HG03139 (cell line): ENCODE results near the gene DUSP18.
"Not testable (repeated sequence)": the region's sequence is repeated elsewhere in the genome, so short reads cannot be mapped to it uniquely, and the experiment has no call there.

Experiments used
- ATAC-seq: cut with Tn5 transposase; IDR thresholded peaks from one replicate; pipeline ENCODE4 v1.9.1; 2021; ENCODE audit not compliant: unreplicated experiment

The DUSP18 gene

DNA sequence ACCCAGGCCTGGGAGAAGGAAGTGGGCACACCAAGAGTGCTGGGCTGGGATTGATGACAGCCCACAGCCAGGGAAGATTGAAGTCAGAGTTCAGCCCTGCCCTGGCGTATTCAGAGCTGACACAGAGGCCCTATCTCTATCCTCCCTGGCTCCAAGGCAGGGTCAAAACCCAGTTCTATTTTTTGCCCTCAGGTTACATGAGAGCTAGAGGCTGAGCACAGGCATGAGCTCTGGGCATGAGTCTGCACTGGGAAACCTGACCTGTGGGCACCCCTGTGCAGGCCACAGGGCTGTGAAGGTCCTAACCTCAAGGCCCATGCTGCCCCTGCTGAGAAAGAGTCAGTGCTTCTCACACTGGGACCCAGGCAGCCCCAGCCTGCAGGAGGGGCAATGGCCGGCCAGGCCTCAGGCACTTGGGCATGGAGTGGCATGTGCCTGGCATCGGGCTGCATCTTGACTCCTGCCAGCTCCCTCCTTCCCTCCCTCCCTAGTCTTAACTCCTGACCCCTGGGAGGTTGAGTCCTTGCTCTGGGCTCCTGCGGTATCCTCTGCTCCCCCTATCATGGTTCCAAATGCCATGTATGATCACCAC, 26.7 kb downstream of the DUSP18 start:
- ATAC-seq = no peak

DNA sequence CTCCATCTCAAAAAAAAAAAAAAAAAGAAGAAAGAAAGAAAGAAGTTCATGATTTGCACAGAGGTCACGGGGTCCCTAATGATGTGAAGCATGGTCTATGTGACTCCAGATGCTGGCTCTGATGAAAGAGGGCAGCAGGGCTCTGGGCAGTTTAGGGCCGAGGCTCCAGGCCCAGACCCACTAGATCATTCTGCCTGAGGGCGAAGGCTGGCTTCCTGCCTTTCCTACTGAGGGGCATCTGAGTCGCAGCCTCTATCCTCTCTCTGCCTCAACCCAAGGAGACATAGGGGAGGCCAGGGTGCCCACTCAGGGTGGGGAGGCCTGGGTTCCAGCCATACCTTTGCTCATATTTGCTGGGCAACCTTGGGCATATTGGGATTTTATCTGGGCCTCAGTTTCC, 27.3 kb downstream of the DUSP18 start:
- ATAC-seq = no peak

DNA sequence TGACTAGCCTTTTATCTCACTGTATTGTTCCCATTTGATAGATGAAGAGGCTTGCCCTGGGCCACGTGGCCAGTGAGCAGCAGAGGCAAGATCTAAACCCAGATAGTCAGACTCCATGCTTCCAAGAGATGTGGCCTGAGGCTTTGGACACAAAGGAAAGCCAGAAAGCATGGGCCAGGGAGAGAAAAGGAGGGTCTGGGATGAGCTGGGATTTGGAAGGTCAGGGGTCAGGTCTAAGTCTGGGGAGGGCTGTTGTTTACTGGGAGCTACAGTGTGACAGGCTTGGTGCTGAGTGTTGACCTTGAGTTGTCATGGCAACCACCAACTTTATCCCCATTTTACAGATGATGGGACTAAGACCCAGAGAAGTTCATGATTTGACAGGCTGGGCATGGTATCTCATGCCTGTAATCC, 30.0 kb downstream of the DUSP18 start:
- ATAC-seq = no peak

DNA sequence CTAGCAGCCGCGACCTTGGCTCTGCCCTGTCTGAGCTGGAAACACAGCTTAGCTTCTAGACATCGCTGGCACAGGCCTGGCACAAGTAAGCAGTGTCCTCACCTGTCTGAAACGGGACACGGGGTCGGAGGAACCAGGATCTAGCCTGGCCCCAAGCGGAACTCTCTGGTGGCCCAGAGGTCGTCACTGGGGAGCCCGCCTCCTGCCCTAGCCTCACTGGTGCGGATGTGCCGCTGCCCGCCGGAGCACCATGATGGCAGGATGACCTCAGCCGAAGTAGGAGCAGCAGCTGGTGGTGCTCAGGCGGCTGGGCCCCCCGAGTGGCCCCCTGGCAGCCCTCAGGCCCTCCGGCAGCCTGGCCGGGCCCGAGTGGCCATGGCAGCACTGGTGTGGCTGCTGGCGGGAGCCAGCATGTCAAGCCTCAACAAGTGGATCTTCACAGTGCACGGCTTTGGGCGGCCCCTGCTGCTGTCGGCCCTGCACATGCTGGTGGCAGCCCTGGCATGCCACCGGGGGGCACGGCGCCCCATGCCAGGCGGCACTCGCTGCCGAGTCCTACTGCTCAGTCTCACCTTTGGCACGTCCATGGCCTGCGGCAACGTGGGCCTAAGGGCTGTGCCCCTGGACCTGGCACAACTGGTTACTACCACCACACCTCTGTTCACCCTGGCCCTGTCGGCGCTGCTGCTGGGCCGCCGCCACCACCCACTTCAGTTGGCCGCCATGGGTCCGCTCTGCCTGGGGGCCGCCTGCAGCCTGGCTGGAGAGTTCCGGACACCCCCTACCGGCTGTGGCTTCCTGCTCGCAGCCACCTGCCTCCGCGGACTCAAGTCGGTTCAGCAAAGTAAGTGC, 31.2 kb downstream of the DUSP18 start:
- ATAC-seq = no peak

DNA sequence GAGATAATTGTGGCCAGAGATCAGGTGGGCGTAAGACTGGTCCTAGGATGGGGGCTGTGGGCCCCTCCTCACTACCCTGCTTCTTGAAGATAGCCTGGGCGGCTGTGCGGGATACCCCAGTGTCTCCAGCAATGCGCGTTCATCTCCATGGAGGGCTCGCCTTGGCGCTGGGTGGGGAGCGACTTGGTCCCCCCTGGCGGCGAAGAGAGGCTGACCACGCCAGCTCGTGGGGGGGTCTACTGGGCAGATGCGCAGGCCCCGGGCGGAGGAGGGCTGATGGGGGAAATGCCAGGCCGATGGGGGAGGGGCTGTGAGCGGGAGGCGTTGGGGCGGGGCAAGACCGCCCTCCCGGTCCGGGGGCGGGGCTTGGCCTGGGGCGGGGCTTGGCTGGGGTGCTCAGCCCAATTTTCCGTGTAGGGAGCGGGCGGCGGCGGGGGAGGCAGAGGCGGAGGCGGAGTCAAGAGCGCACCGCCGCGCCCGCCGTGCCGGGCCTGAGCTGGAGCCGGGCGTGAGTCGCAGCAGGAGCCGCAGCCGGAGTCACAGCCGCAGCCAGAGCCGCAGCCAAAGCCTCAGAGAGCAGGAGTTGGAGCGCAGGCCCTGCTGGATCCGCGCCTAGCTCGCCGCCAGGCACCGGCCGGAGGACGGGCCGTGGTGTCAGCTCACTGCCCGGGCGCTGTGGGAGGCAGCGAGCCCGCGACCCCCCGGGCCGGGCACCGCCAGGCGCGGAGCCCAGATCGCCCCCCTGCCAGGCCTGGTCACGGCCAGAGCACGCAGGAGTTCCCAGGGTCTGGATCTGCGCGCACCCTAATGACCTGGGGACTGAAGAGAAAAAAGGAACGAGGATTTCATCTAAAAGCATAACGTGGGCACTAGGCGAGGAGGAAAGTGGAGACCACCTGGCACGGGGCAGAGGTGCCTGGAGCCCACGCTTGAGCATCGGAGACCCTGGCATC, 32.1 kb downstream of the DUSP18 start, which contains the start of gene SLC35E4:
Gene SLC35E4 (plus strand): TSS at position 509 of the 953 bp plus-strand sequence. CDS start 670 bp downstream, outside the sequence.
- peak; percentile 62 for ATAC-seq

DNA sequence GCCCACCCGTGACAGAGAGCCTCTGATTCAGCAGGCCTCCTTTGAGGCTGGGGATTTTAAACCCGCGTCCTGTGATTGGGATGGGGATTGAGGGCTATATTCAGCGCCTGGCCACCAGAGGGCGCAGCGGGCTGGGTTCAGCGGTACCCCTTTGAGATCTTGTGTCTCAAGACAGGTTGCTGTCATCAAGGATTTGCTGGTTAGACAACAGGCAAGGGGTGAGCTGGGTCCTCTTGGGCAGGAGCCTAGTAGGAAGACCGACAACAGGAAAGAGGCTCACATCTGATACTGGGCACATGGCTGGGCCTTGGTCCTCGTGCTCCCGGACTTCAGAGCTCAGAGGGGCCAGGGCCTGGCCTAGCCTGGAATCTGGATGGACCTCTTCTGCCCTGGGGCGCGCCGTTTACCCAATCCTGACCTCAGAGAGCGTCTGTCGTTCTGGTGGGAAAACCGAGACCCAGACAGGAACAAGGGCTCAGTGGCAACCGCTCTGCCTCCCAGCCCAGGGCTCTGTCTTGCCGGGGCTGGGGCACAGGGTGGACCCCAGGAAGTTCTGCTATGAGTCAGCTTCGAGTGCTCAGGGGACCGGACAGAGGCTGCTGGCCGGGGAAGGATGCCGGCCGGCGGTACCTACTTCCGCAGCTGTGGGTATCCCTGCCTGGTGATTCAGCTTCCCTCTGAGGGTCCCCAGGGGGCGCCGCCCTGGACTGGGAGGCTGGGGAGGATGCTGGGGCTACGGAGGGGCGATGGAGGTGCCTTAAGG, 33.0 kb downstream of the DUSP18 start:
- peak; percentile 44 for ATAC-seq

DNA sequence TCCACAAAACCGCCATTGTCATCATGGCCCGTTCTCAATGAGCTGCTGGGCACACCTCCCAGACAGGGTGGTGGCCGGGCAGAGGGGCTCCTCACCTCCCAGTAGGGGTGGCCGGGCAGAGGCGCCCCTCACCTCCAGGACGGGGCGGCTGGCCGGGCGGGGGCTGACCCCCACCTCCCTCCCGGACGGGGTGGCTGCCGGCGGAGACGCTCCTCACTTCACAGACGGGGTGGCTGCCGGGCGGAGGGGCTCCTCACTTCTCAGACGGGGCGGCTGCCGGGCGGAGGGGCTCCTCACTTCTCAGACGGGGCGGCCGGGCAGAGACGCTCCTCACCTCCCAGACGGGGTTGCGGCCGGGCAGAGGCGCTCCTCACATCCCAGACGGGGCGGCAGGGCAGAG, 36.2 kb downstream of the DUSP18 start:
- not testable (repeated sequence) for ATAC-seq

DNA sequence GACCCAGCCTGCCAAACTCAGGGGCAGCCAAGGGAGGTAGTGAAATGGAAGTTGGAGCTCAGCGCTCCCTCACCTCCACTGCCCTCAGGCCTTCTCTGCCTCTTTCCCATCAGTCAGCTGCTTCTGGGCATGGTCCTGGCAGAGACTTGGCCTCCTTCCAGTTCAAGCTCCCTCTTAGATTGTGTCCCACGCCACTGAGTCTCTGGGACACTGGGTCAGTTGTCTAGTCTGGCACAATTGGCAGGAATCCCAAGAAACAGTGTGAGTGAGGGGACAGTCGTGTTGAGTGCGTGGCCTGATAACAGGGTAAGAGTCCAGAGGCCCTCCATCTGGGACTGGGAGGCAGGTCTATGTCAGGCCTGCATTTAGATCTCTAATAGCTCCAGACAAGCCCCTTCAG, 39.2 kb downstream of the DUSP18 start:
- no peak for ATAC-seq

DNA sequence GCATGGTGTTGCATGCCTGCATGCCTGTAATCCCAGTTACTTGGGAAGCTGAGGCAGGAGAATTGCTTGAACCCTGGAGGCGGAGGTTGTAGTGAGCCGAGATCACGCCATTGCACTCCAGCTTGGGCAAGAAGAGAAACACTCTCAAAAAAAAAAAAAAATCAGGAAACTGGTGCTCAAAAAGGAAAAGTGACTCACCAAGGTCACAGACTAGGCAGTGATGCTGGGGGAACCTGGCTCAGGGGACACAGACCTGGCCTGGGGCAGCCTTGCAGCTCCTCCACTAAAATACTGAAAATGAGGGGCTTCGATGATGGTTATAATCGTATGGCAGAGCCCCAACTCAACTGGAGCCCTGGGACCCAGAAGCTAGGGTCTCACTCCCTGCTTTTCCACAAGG, 40.2 kb downstream of the DUSP18 start:
- no peak for ATAC-seq

DNA sequence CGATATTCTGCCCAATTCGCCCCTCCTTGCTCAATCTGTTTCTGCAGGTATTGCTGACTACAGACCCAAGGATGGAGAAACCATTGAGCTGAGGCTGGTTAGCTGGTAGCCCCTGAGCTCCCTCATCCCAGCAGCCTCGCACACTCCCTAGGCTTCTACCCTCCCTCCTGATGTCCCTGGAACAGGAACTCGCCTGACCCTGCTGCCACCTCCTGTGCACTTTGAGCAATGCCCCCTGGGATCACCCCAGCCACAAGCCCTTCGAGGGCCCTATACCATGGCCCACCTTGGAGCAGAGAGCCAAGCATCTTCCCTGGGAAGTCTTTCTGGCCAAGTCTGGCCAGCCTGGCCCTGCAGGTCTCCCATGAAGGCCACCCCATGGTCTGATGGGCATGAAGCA, 41.3 kb downstream of the DUSP18 start:
- no peak for ATAC-seq

DNA sequence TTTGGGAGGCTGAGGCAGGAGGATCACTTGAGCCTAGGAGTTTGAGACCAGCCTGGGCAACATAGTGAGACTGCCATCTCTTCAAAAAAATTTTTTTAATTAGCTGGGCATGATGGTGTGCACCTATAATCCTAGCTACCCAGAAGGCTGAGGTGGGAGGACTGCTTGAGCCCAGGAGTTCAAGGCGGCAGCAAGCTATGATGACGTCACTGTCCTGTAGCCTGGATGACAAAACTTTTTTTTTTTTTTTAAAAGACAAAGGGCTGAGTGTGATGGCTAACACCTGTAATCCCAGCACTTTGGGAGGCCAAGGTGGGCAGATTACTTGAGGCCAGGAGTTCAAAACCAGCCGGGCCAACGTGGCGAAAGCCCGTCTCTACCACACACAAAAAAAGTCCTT, 47.8 kb downstream of the DUSP18 start:
- not testable (repeated sequence) for ATAC-seq

DNA sequence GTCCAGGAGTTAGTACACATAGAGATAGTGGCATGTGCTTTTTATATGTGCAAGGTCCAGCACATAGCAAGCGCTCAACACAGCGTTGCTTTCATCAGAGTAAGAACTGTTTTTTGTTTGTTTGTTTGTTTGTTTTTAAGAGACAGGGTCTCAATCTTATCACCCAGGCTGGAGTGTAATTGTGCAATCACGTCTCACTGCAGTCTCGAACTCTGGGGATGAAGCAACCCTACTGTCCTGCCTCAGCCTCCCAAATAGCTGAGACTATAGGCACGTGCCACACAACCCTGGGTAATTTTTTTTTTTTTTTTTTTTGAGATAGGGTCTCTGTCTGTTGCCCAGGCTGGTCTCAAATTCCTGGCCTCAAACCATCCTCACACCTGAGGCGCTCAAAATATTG, 49.9 kb downstream of the DUSP18 start:
- ATAC-seq = no peak

DNA sequence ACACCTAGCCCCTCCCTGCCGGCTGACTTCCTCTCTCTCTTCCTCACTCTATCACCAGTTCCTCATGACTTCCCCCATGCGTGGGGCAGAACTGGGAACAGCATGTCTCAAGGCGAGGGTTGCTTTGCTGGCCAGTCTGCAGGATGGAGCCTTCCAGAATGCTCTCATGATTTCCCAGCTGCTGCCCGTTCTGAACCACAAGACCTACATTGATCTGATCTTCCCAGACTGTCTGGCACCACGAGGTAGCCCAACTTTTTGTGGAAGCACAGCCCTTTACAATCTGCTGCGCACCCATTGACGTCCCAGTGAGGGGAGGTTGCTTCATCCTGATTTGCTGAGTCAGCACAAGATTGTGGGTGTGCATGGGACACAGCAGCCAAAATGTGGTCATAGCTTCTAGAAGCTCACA, 52.1 kb downstream of the DUSP18 start:
- no peak for ATAC-seq

DNA sequence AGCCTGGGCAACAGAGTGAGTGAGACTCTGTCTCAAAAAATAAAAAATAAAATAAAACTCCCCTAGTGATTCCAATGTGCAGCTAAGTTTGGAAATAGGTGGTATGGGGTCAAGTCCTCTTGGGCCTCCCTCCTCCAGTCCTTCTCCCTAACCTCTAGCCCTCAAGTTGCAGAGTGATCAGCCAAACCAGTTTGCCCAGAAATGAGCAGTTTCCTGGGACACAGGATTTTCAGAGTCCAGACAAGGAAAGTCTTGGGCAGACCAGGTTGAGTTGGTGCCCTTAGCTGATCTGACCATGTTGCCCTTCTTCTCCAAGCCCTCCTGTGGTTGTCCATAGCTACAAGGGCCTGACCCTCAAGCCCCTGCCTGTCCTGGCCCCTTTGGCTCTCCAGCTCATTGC, 52.8 kb downstream of the DUSP18 start:
- ATAC-seq = no peak

DNA sequence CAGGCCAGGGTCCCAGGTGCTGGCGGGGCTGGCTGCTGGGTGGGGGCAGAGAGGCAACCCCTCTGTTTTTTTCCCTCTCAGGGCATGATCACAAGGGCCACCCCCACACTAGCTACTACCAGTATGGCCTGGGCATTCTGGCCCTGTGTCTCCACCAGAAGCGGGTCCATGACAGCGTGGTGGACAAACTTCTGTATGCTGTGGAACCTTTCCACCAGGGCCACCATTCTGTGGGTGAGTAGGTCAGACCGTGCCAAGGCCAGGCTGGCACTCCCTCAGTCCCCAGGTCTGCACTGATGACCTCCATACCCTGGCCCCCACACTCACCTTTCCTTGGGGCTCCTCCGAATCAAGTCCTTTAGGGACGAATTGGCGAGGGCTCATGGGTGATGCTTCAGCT, 53.4 kb downstream of the DUSP18 start:
- ATAC-seq = no peak

DNA sequence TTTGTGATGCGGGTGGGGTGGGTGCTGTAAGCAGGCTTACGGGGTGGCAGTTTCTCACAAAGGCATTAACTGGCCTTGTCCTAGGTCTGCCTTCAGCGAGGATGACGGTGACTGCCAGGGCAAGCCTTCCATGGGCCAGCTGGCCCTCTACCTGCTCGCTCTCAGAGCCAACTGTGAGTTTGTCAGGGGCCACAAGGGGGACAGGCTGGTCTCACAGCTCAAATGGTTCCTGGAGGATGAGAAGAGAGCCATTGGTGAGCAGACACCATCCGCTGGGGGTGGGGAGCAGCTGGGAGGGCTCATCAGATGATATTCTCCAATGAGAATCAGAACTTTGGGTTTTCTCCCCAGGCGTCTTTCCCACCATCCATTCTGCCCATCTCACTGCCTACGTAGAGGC, 54.9 kb downstream of the DUSP18 start:
- no peak for ATAC-seq
